ENCODE data around the gene NID1. TPM values are rescaled to one million over a fixed set of nuclear protein-coding genes. Genes with fewer than 3 reads are reported as not detected.

NID1 gene
- total and polyA plus RNA-seq, 2 of the 4 experiments (the other 2 are of a cell fraction), result 21.9 to 83.3 TPM

DNA sequence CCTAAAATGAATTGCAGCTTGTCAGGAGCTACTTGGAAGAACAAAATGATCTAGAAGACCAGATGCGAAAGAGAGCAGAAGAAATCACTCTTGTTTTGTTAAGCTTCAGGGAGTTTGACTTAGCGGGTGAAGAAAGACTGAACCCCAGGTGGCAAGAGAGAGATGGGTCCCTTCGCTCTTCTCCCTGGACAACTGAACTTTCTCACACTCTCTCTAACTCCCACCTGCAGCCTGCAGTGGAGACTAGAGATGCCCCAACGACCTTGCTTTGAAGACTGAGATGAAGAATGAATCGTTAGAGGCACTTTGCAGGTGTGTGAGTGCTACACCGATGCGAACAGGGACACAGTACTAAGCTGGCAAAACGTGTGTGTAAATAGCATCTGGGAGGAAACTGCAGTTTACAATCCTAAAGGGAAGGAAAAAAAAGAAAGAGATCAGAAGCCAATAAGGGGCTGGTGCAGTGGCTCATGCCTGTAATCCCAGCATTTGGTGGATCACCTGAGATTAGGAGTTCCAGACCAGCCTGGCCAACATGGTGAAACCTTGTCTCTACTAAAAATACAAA is 133.6 kb downstream of the NID1 start:
- no peak overlapping the region for H2AK9ac ChIP-seq (replicated peaks; ENCODE audit: low read depth, low read length, poor library complexity)
- TF ChIP-seq NFE2L2 (IDR thresholded peaks at IDR 0.05; ENCODE audit: low read depth, low read length) (no peak), RAD21 (IDR thresholded peaks at IDR 0.05; ENCODE audit: low read length) (no peak), MAFK (IDR thresholded peaks at IDR 0.05; ENCODE audit: low read depth, low read length) (no peak), BHLHE40 (IDR thresholded peaks at IDR 0.05; ENCODE audit: low read depth, low read length) (no peak), MAZ (IDR thresholded peaks at IDR 0.05; ENCODE audit: borderline replicate concordance, low read depth, low read length) (no peak)
- TF ChIP-seq, protein P1, sequence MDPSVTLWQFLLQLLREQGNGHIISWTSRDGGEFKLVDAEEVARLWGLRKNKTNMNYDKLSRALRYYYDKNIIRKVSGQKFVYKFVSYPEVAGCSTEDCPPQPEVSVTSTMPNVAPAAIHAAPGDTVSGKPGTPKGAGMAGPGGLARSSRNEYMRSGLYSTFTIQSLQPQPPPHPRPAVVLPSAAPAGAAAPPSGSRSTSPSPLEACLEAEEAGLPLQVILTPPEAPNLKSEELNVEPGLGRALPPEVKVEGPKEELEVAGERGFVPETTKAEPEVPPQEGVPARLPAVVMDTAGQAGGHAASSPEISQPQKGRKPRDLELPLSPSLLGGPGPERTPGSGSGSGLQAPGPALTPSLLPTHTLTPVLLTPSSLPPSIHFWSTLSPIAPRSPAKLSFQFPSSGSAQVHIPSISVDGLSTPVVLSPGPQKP (IDR thresholded peaks at IDR 0.05; ENCODE audit: borderline replicate concordance, low read depth, low read length), result no peak
- CTCF ChIA-PET, result no interaction called here

More for the DNA sequence above, 133.6 kb downstream of the NID1 start:
- Histone ChIP-seq H3K23ac (ENCODE audit: low read depth, low read length) (no peak overlapping the region), H4K91ac (ENCODE audit: insufficient read depth, low read depth, low read length) (no peak overlapping the region), H3K27me3 (ENCODE audit: control insufficient read depth, insufficient read depth, low read length) (peaks cover 11% of the 10 kb centered on the region; the same call in 1 of the 2 replicates), H2BK15ac (ENCODE audit: low read depth, low read length) (no peak overlapping the region), H2AFZ (replicated peaks; ENCODE audit: low read length, poor library complexity) (no peak overlapping the region), H3K4ac (ENCODE audit: low read depth, low read length) (no peak overlapping the region), H2BK5ac (ENCODE audit: low read depth, low read length, poor library complexity, severe bottlenecking) (no peak overlapping the region), H3K9ac (ENCODE audit: low read depth, low read length) (no peak overlapping the region), H2BK120ac (ENCODE audit: low read depth, low read length) (no peak overlapping the region), H3K36me3 (ENCODE audit: control insufficient read depth, insufficient read depth, low read length) (no peaks in the 10 kb centered on the region), H3K4me1 (ENCODE audit: control insufficient read depth, insufficient read depth, low read length) (peaks cover 1% of the 10 kb centered on the region; the same call in 1 of the 2 replicates), H4K8ac (ENCODE audit: low read depth in 2 of 2, low read length in 2 of 2) (no peak overlapping the region), H4K20me1 (ENCODE audit: insufficient read depth, low read length) (no peaks in the 10 kb centered on the region), H3K27ac (ENCODE audit: insufficient read depth, low read length) (no peak overlapping the region), H3K9me3 (ENCODE audit: control insufficient read depth, insufficient read depth, low read length) (no peaks in the 10 kb centered on the region), H3K56ac (ENCODE audit: extremely low read depth, insufficient read depth, low read length) (no peak overlapping the region), H3K4me2 (ENCODE audit: low read depth, low read length) (no peak overlapping the region), H2AK5ac (ENCODE audit: low read depth, low read length) (no peak overlapping the region; the same call in 1 of the 2 replicates), H3K79me1 (ENCODE audit: low read depth in 1 of 2, low read length in 2 of 2) (no peaks in the 10 kb centered on the region), H4K5ac (ENCODE audit: low read depth, low read length) (no peak overlapping the region), H3K9me1 (ENCODE audit: insufficient read depth, low read length) (no peaks in the 10 kb centered on the region), H3K4me3 (ENCODE audit: insufficient read depth, low read depth, low read length) (no peak overlapping the region), H2BK20ac (ENCODE audit: low read depth, low read length) (no peak overlapping the region), H3K14ac (replicated peaks; ENCODE audit: low read depth, low read length) (no peak overlapping the region), H3K18ac (ENCODE audit: low read depth, low read length) (no peak overlapping the region)
- 76% methylated on average over 2 of the region's 8 CpGs; no CpG with 5 or more reads in 1 of the 2 experiments for WGBS, 2 experiments (ENCODE audit: extremely low coverage in 2 of 2, insufficient read length in 1 of 2)
- no TSS peak for BruUV-seq (replicated peaks)
- ATAC-seq (ENCODE audit: low read depth) (no peak), DNase-seq (no peak)
- in situ Hi-C loops (cut with MboI; ENCODE audit: low sequenced_read_pairs) (no loop called here), dilution Hi-C loops (cut with HindIII; ENCODE audit: low sequenced_read_pairs, unreplicated experiment) (no loop called here), intact Hi-C loops (cut with micrococcal nuclease) (no loop called here)
- POLR2A ChIA-PET (ENCODE audit: unreplicated experiment), result no interaction called here
